ENCODE data around the gene RHOD. TPM values are rescaled to one million over a fixed set of nuclear protein-coding genes. Genes with fewer than 3 reads are reported as not detected.

Gene RHOD
- total RNA-seq, 1 donor from 2014 or later: 29.8 TPM

GRCh38 chr11:67073908-67074307 lies 17.3 kb downstream of the RHOD start:
- Mint-ChIP-seq H3K36me3 (ENCODE audit: low read depth, unreplicated experiment) (peaks cover 6% of the 10 kb centered on the region), H3K9me3 (ENCODE audit: unreplicated experiment) (no peaks in the 10 kb centered on the region), H3K27ac (ENCODE audit: unreplicated experiment) (no peak overlapping the region), H3K27me3 (ENCODE audit: low read depth, unreplicated experiment) (peaks cover 4% of the 10 kb centered on the region), H3K4me3 (ENCODE audit: unreplicated experiment) (no peak overlapping the region), H3K4me1 (ENCODE audit: low read depth, unreplicated experiment) (no peaks in the 10 kb centered on the region)
- H3K4me3 ChIP-seq (ENCODE audit: insufficient read depth, low read depth, low read length): no peak overlapping the region
- no peaks in the 10 kb centered on the region for H3K27me3 ChIP-seq (ENCODE audit: insufficient read depth, low read length)
- no peak overlapping the region for H2AFZ ChIP-seq (ENCODE audit: low read depth, low read length)
- H3K4me1 ChIP-seq (ENCODE audit: insufficient read depth, low read length): peaks cover 8% of the 10 kb centered on the region
- no peak overlapping the region for H3K4me2 ChIP-seq (ENCODE audit: low read length)
- no peak overlapping the region for H3K27ac ChIP-seq (ENCODE audit: low read depth, low read length)
- H3K9me3 ChIP-seq (ENCODE audit: insufficient read depth, low read depth, low read length): no peaks in the 10 kb centered on the region
- no peaks in the 10 kb centered on the region for H3K79me2 ChIP-seq (ENCODE audit: insufficient read depth, low read length)
- no peaks in the 10 kb centered on the region for H3K36me3 ChIP-seq (ENCODE audit: insufficient read depth, low read length)
- DNase-seq (ENCODE audit: low read depth) (no peak), FAIRE-seq (no peak)
- H3K9ac ChIP-seq (ENCODE audit: low read length): no peak overlapping the region
- TF ChIP-seq CTCF (IDR thresholded peaks at IDR 0.05; ENCODE audit: insufficient read depth, low read depth, low read length): no peak
- TF ChIP-seq EZH2 (IDR thresholded peaks at IDR 0.05; ENCODE audit: insufficient read depth, low read length): no peak
- no peaks in the 10 kb centered on the region for H4K20me1 ChIP-seq (ENCODE audit: insufficient read depth, low read length)

- no peak overlapping the region for H3K4me3 ChIP-seq (ENCODE audit: insufficient read depth, low read depth, low read length)
- peaks cover 8% of the 10 kb centered on the region for H3K4me1 ChIP-seq (ENCODE audit: insufficient read depth, low read length)
- no peaks in the 10 kb centered on the region for H3K27me3 Mint-ChIP-seq (ENCODE audit: low read depth, unreplicated experiment)
Measured at GRCh38 chr11:67076202-67076601, 19.6 kb downstream of the RHOD start.

More at GRCh38 chr11:67076202-67076601, 19.6 kb downstream of the RHOD start:
- H3K79me2 ChIP-seq (ENCODE audit: insufficient read depth, low read length): no peaks in the 10 kb centered on the region
- no peaks in the 10 kb centered on the region for H3K36me3 ChIP-seq (ENCODE audit: insufficient read depth, low read length)
- no peak for FAIRE-seq
- no peaks in the 10 kb centered on the region for H4K20me1 ChIP-seq (ENCODE audit: insufficient read depth, low read length)
- no peak overlapping the region for H3K9ac ChIP-seq (ENCODE audit: low read length)
- no peak overlapping the region for H3K27ac ChIP-seq (ENCODE audit: low read depth, low read length)
- Mint-ChIP-seq H3K9me3 (ENCODE audit: unreplicated experiment) (no peaks in the 10 kb centered on the region), H3K36me3 (ENCODE audit: low read depth, unreplicated experiment) (peaks cover 6% of the 10 kb centered on the region), H3K4me3 (ENCODE audit: unreplicated experiment) (no peak overlapping the region), H3K4me1 (ENCODE audit: low read depth, unreplicated experiment) (peaks cover 4% of the 10 kb centered on the region), H3K27ac (ENCODE audit: unreplicated experiment) (no peak overlapping the region)
- DNase-seq (ENCODE audit: low read depth): no peak
- TF ChIP-seq EZH2 (IDR thresholded peaks at IDR 0.05; ENCODE audit: insufficient read depth, low read length) (no peak), CTCF (IDR thresholded peaks at IDR 0.05; ENCODE audit: insufficient read depth, low read depth, low read length) (no peak)
- no peaks in the 10 kb centered on the region for H3K27me3 ChIP-seq (ENCODE audit: insufficient read depth, low read length)
- H3K9me3 ChIP-seq (ENCODE audit: insufficient read depth, low read depth, low read length): no peaks in the 10 kb centered on the region
- no peak overlapping the region for H2AFZ ChIP-seq (ENCODE audit: low read depth, low read length)
- no peak overlapping the region for H3K4me2 ChIP-seq (ENCODE audit: low read length)

Data from astrocyte (in vitro differentiated cells and primary cell).